GM12878 (cell line): ENCODE results near the gene NEU4.

Experiments
- CHD2 ChIP-seq: IDR thresholded peaks from 2 replicates; pipeline ENCODE4 v1.6.1; 2011; ENCODE audit warnings: low read depth, low read length, improper control_type of control experiment, borderline replicate concordance
- ELK1 ChIP-seq: IDR thresholded peaks from 2 replicates; pipeline ENCODE4 v1.6.1; 2012; ENCODE audit warnings: low read depth, low read length, improper control_type of control experiment
- GABPA ChIP-seq: IDR thresholded peaks from 2 replicates; pipeline ENCODE4 v1.6.1; 2014; ENCODE audit warnings: antibody characterized with exemption, low read depth, mild to moderate bottlenecking, inconsistent platforms
- MXI1 ChIP-seq: fragments of 150-350 bp; IDR thresholded peaks from 2 replicates; pipeline ENCODE4 v1.6.1; 2011; ENCODE audit warnings: low read depth, mild to moderate bottlenecking, inconsistent platforms, low read length, improper control_type of control experiment
- PKNOX1 ChIP-seq: fragments of 450-650 bp; IDR thresholded peaks from 2 replicates; pipeline ENCODE4 v1.6.1; 2016; ENCODE audit warnings: mild to moderate bottlenecking
- POLR2A ChIP-seq: IDR thresholded peaks from 2 replicates; pipeline ENCODE4 v1.6.1; 2011; ENCODE audit warnings: low read depth, mild to moderate bottlenecking, low read length
- ZNF207 ChIP-seq: fragments of 450-650 bp; IDR thresholded peaks from 2 replicates; pipeline ENCODE4 v1.6.1; 2014; ENCODE audit warnings: antibody characterized with exemption, mild to moderate bottlenecking, borderline replicate concordance
- TF ChIP-seq, protein P1 (sequence below), 3 experiments: IDR thresholded peaks in 2 of 3; conservative IDR thresholded peaks in 1 of 3; 2 replicates each; pipeline ENCODE4 v1.5.1; 2011; ENCODE audit warnings: low read depth in 3 of 3, low read length in 3 of 3, mild to moderate bottlenecking in 3 of 3, control low read depth in 2 of 3, moderate library complexity in 2 of 3, inconsistent platforms in 1 of 3, mixed read lengths in 1 of 3; ENCODE audit not compliant: control insufficient read depth in 2 of 3, insufficient read depth in 1 of 3; ENCODE audit errors: extremely low read depth in 1 of 3
- TF ChIP-seq, protein P2 (sequence below): fragments of 450-650 bp; IDR thresholded peaks from 2 replicates; pipeline ENCODE4 v1.6.1; 2017; ENCODE audit warnings: mild to moderate bottlenecking

GRCh38 chr2:241770936-241771285 lies 38.1 kb upstream of the NEU4 start:
- TF ChIP-seq, protein P1, sequence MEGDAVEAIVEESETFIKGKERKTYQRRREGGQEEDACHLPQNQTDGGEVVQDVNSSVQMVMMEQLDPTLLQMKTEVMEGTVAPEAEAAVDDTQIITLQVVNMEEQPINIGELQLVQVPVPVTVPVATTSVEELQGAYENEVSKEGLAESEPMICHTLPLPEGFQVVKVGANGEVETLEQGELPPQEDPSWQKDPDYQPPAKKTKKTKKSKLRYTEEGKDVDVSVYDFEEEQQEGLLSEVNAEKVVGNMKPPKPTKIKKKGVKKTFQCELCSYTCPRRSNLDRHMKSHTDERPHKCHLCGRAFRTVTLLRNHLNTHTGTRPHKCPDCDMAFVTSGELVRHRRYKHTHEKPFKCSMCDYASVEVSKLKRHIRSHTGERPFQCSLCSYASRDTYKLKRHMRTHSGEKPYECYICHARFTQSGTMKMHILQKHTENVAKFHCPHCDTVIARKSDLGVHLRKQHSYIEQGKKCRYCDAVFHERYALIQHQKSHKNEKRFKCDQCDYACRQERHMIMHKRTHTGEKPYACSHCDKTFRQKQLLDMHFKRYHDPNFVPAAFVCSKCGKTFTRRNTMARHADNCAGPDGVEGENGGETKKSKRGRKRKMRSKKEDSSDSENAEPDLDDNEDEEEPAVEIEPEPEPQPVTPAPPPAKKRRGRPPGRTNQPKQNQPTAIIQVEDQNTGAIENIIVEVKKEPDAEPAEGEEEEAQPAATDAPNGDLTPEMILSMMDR (IDR thresholded peaks at IDR 0.05 in 2 of 3, conservative IDR thresholded peaks at IDR 0.05 in 1 of 3; ENCODE audit: control insufficient read depth in 2 of 3, extremely low read depth in 1 of 3, insufficient read depth in 1 of 3, low read depth in 3 of 3, low read length in 3 of 3) = no peak
- TF ChIP-seq PKNOX1 (no peak), GABPA (no peak), ZNF207 (no peak), POLR2A (no peak), CHD2 (no peak), ELK1 (no peak), MXI1 (no peak)
- TF ChIP-seq, protein P2, sequence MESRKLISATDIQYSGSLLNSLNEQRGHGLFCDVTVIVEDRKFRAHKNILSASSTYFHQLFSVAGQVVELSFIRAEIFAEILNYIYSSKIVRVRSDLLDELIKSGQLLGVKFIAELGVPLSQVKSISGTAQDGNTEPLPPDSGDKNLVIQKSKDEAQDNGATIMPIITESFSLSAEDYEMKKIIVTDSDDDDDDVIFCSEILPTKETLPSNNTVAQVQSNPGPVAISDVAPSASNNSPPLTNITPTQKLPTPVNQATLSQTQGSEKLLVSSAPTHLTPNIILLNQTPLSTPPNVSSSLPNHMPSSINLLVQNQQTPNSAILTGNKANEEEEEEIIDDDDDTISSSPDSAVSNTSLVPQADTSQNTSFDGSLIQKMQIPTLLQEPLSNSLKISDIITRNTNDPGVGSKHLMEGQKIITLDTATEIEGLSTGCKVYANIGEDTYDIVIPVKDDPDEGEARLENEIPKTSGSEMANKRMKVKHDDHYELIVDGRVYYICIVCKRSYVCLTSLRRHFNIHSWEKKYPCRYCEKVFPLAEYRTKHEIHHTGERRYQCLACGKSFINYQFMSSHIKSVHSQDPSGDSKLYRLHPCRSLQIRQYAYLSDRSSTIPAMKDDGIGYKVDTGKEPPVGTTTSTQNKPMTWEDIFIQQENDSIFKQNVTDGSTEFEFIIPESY = no peak
